PFSK-1 (cell line): ENCODE measurements around the gene ITGBL1.

Experiments
- POLR2AphosphoS5 ChIP-seq: IDR thresholded peaks from 2 replicates; pipeline ENCODE4 v1.6.1; 2012; ENCODE audit warnings: low read depth, mild to moderate bottlenecking, control low read depth, low read length, moderate library complexity
- TAF1 ChIP-seq: IDR thresholded peaks from 2 replicates; pipeline ENCODE4 v1.6.1; 2012; ENCODE audit warnings: low read length, control low read depth, borderline replicate concordance; ENCODE audit not compliant: insufficient read depth
- TF ChIP-seq, protein P1 (sequence below), 2 experiments: IDR thresholded peaks; 2 replicates each; pipeline versions ENCODE4 v1.6.1 to v1.8.0; 2011 to 2012; ENCODE audit warnings: low read depth in 2 of 2, low read length in 2 of 2, control low read depth in 1 of 2, inconsistent platforms in 1 of 2, mild to moderate bottlenecking in 1 of 2, moderate library complexity in 1 of 2; ENCODE audit not compliant: insufficient read depth in 1 of 2

DNA sequence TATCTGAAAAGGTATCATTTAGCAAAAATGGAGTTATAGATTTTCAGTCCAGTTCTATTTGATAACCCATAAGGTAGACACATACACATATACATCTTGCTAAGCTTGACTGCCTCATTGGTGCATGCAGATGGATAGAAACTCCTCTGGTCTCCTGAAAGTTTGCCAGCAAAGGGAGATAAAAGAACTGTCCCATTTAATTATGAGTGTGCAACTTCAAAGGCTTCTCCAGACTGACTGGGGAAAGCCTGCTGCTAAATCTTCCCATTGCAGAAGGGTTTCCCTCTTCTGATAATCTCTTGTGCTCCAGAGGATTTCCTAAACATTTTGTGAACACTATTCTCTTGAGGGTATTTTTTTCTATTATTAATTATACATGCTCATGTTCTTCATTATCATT is 131.9 kb downstream of the ITGBL1 start:
- TF ChIP-seq POLR2AphosphoS5 (no peak), TAF1 (no peak)
- TF ChIP-seq, protein P1, sequence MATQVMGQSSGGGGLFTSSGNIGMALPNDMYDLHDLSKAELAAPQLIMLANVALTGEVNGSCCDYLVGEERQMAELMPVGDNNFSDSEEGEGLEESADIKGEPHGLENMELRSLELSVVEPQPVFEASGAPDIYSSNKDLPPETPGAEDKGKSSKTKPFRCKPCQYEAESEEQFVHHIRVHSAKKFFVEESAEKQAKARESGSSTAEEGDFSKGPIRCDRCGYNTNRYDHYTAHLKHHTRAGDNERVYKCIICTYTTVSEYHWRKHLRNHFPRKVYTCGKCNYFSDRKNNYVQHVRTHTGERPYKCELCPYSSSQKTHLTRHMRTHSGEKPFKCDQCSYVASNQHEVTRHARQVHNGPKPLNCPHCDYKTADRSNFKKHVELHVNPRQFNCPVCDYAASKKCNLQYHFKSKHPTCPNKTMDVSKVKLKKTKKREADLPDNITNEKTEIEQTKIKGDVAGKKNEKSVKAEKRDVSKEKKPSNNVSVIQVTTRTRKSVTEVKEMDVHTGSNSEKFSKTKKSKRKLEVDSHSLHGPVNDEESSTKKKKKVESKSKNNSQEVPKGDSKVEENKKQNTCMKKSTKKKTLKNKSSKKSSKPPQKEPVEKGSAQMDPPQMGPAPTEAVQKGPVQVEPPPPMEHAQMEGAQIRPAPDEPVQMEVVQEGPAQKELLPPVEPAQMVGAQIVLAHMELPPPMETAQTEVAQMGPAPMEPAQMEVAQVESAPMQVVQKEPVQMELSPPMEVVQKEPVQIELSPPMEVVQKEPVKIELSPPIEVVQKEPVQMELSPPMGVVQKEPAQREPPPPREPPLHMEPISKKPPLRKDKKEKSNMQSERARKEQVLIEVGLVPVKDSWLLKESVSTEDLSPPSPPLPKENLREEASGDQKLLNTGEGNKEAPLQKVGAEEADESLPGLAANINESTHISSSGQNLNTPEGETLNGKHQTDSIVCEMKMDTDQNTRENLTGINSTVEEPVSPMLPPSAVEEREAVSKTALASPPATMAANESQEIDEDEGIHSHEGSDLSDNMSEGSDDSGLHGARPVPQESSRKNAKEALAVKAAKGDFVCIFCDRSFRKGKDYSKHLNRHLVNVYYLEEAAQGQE (IDR thresholded peaks at IDR 0.05; ENCODE audit: insufficient read depth in 1 of 2, low read depth in 2 of 2, low read length in 2 of 2), result no peak
